Measurements from ENCODE around the gene ETFBKMT. TPM values are rescaled to one million over a fixed set of nuclear protein-coding genes. Genes with fewer than 3 reads are reported as not detected.
"Not testable (repeated sequence)": the region's sequence is repeated elsewhere in the genome, so short reads cannot be mapped to it uniquely, and the experiment has no call there.

ETFBKMT gene
- total and polyA plus RNA-seq, 11 donors = 2.3 to 7.4 (median 5.9) TPM

- Histone ChIP-seq H3K27ac (no peak overlapping the region), H3K9me3 (peaks cover 0 to 3% (median 0%) of the 10 kb centered on the region in 12 donors), H3K4me1 (peaks cover 0 to 12% (median 6%) of the 10 kb centered on the region in 12 donors), H3K4me3 (no peak overlapping the region), H3K36me3 (peaks cover 0 to 22% (median 0%) of the 10 kb centered on the region in 9 donors), H3K27me3 (no peaks in the 10 kb centered on the region)
- ATAC-seq = no peak
- intact Hi-C loops (cut with DNase I) = no loop called here
- DNase-seq = no peak
- TF ChIP-seq CTCF (IDR thresholded peaks at IDR 0.05) (no peak), POLR2A (IDR thresholded peaks at IDR 0.05) (no peak)
- 74 to 86% (median 83%) methylated on average over 4 of the region's 4 CpGs for WGBS, 4 donors
These were observed 4.1 kb downstream of the ETFBKMT start for GRCh38 chr12:31663576-31663975.

GRCh38 chr12:31664038-31664437 is 4.5 kb downstream of the ETFBKMT start:
- no peak for DNase-seq
- ATAC-seq = no peak
- Histone ChIP-seq H3K27me3 (no peaks in the 10 kb centered on the region), H3K36me3 (peaks cover 0 to 26% (median 0%) of the 10 kb centered on the region in 9 donors), H3K27ac (no peak overlapping the region), H3K9me3 (peaks cover 0 to 7% (median 4%) of the 10 kb centered on the region in 12 donors), H3K4me1 (peaks cover 0 to 12% (median 6%) of the 10 kb centered on the region in 12 donors), H3K4me3 (no peak overlapping the region)
- intact Hi-C loops (cut with DNase I) = no loop called here
- WGBS, 4 donors = 82 to 90% (median 85%) methylated on average over 6 of the region's 6 CpGs
- TF ChIP-seq POLR2A (IDR thresholded peaks at IDR 0.05) = no peak
- TF ChIP-seq CTCF (IDR thresholded peaks at IDR 0.05) = no peak

GRCh38 chr12:31669020-31669419 is 9.5 kb downstream of the ETFBKMT start:
- TF ChIP-seq POLR2A (IDR thresholded peaks at IDR 0.05) (no peak), CTCF (IDR thresholded peaks at IDR 0.05) (no peak)
- Histone ChIP-seq H3K27me3 (no peaks in the 10 kb centered on the region), H3K27ac (no peak overlapping the region), H3K4me3 (no peak overlapping the region), H3K4me1 (no peaks in the 10 kb centered on the region), H3K36me3 (peaks cover 0 to 47% (median 9%) of the 10 kb centered on the region in 9 donors), H3K9me3 (peaks cover 0 to 15% (median 7%) of the 10 kb centered on the region in 12 donors)
- ATAC-seq (no peak), DNase-seq (no peak)
- intact Hi-C loops (cut with DNase I) = no loop called here

- intact Hi-C loops (cut with DNase I); H3K4me3 ChIP-seq; H3K4me1 ChIP-seq; ATAC-seq; DNase-seq; H3K27me3 ChIP-seq; H3K27ac ChIP-seq: not testable (repeated sequence)
- Histone ChIP-seq H3K36me3 (peaks cover 0 to 47% (median 9%) of the 10 kb centered on the region in 9 donors), H3K9me3 (peaks cover 0 to 15% (median 7%) of the 10 kb centered on the region in 12 donors)
- WGBS, 4 donors = 92 to 97% (median 94%) methylated on average over 2 of the region's 2 CpGs
These were observed 10.1 kb downstream of the ETFBKMT start for GRCh38 chr12:31669582-31669981.

- ATAC-seq (no peak), DNase-seq (no peak)
- peaks cover 0 to 39% (median 9%) of the 10 kb centered on the region in 9 donors for H3K36me3 ChIP-seq
- no peak overlapping the region for H3K4me3 ChIP-seq
- WGBS, 4 donors = 93 to 97% (median 96%) methylated on average over 4 of the region's 4 CpGs
- H3K4me1 ChIP-seq = no peaks in the 10 kb centered on the region
- H3K9me3 ChIP-seq = peaks cover 0 to 15% (median 7%) of the 10 kb centered on the region in 12 donors
- no peaks in the 10 kb centered on the region for H3K27me3 ChIP-seq
- intact Hi-C loops (cut with DNase I) = loop anchor here in 1 of 10 donors (10.0 kb wide), 1 partner anchor 392 kb away; no protein-coding TSS in a partner anchor
- no peak for TF ChIP-seq POLR2A (IDR thresholded peaks at IDR 0.05)
- TF ChIP-seq CTCF (IDR thresholded peaks at IDR 0.05) = no peak
- no peak overlapping the region for H3K27ac ChIP-seq
These were observed 13.0 kb downstream of the ETFBKMT start for GRCh38 chr12:31672521-31672920.
